PFSK-1 (cell line): ENCODE data around the gene ADGRL2.

Experiments used
- POLR2AphosphoS5 ChIP-seq: IDR thresholded peaks from 2 replicates; pipeline ENCODE4 v1.6.1; 2012; ENCODE audit warnings: low read depth, mild to moderate bottlenecking, control low read depth, low read length, moderate library complexity
- TAF1 ChIP-seq: IDR thresholded peaks from 2 replicates; pipeline ENCODE4 v1.6.1; 2012; ENCODE audit warnings: low read length, control low read depth, borderline replicate concordance; ENCODE audit not compliant: insufficient read depth
- TF ChIP-seq, protein P1 (sequence below), 2 experiments: IDR thresholded peaks; 2 replicates each; pipeline versions ENCODE4 v1.6.1 to v1.8.0; 2011 to 2012; ENCODE audit warnings: low read depth in 2 of 2, low read length in 2 of 2, control low read depth in 1 of 2, inconsistent platforms in 1 of 2, mild to moderate bottlenecking in 1 of 2, moderate library complexity in 1 of 2; ENCODE audit not compliant: insufficient read depth in 1 of 2

DNA sequence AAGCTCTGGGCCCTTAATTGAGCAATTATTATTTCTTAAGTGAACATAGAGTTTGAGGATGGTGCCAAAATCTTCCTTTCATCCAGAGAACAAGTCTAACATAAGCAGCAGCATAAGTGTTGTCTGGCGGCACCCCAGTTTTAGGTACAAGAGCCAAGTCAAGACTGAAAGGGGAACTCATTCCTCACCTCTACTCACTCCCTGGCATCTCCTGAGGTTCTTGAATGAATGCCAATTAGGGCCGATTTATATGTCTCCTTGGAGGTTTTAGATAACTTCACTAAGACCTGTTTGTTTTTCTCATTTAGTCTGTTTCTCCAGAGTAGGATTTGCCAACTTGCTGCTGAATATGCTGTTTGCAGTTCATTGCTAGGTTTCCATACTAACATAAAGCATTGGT is 42.6 kb upstream of the ADGRL2 start:
- no peak for TF ChIP-seq POLR2AphosphoS5
- TF ChIP-seq TAF1 = no peak
- TF ChIP-seq, protein P1, sequence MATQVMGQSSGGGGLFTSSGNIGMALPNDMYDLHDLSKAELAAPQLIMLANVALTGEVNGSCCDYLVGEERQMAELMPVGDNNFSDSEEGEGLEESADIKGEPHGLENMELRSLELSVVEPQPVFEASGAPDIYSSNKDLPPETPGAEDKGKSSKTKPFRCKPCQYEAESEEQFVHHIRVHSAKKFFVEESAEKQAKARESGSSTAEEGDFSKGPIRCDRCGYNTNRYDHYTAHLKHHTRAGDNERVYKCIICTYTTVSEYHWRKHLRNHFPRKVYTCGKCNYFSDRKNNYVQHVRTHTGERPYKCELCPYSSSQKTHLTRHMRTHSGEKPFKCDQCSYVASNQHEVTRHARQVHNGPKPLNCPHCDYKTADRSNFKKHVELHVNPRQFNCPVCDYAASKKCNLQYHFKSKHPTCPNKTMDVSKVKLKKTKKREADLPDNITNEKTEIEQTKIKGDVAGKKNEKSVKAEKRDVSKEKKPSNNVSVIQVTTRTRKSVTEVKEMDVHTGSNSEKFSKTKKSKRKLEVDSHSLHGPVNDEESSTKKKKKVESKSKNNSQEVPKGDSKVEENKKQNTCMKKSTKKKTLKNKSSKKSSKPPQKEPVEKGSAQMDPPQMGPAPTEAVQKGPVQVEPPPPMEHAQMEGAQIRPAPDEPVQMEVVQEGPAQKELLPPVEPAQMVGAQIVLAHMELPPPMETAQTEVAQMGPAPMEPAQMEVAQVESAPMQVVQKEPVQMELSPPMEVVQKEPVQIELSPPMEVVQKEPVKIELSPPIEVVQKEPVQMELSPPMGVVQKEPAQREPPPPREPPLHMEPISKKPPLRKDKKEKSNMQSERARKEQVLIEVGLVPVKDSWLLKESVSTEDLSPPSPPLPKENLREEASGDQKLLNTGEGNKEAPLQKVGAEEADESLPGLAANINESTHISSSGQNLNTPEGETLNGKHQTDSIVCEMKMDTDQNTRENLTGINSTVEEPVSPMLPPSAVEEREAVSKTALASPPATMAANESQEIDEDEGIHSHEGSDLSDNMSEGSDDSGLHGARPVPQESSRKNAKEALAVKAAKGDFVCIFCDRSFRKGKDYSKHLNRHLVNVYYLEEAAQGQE (IDR thresholded peaks at IDR 0.05; ENCODE audit: insufficient read depth in 1 of 2, low read depth in 2 of 2, low read length in 2 of 2) = no peak
